HepG2 (cell line): ENCODE data around the gene SDHAF3. TPM values are rescaled to one million over a fixed set of nuclear protein-coding genes. Genes with fewer than 3 reads are reported as not detected.

Experiments used
- ATAC-seq: fragments of 200-7000 bp; cut with Tn5 transposase; 3 replicates; pipeline ENCODE4 v1.9.1; 2020; ENCODE audit warnings: mild to moderate bottlenecking, moderate library complexity
- BruUV-seq: library from RNA; stranded (reverse); fragments of 400-500 nt; replicated peaks from 2 replicates; lab custom pipeline; 2021; lab: Mats Ljungman, UMichigan
- CTCF ChIA-PET: fragments of 300-600 bp; formaldehyde crosslinking; extraction: SDS; loops from one replicate; lab custom pipeline; 2021; ENCODE audit warnings: low total read pairs, inconsistent platforms, low intra/inter-chr PET ratio; lab: Yijun Ruan, JAX
- POLR2A ChIA-PET: fragments of 350-600 bp; sonication (Branson Sonifier 250); formaldehyde crosslinking; loops from one replicate; lab custom pipeline; 2020; ENCODE audit warnings: antibody characterized with exemption, inconsistent platforms; lab: Yijun Ruan, JAX
- DNase-seq: peaks from one replicate; pipeline ENCODE4 v3.0.0-alpha.2; 2015; ENCODE audit warnings: low spot score
- FAIRE-seq: peaks from 3 replicates; lab custom pipeline; 2011; peaks lifted over from hg19 to GRCh38; lab: Jason Lieb, UNC
- H2AFZ ChIP-seq: one replicate; pipeline ENCODE4 v1.6.1; 2011; ENCODE audit warnings: low read length, inconsistent platforms
- H3K27ac ChIP-seq: fragments of 300-600 bp; 3 replicates; pipeline ENCODE4 v1.8.0; 2011; ENCODE audit warnings: mixed run types, mild to moderate bottlenecking, mixed read lengths, low read length, inconsistent platforms; ENCODE audit not compliant: insufficient read depth; ENCODE audit errors: extremely low read length
- H3K27me3 ChIP-seq, 2 experiments: fragments of 200-600 bp in 1 of 2; 2 replicates in 1 of 2; 3 replicates in 1 of 2; pipeline versions ENCODE4 v1.6.0 to v1.8.0; 2011; ENCODE audit warnings: low read length in 2 of 2, mild to moderate bottlenecking in 2 of 2, moderate library complexity in 2 of 2, inconsistent platforms in 1 of 2; ENCODE audit not compliant: insufficient read depth in 2 of 2, control insufficient read depth in 1 of 2
- H3K36me3 ChIP-seq, 2 experiments: fragments of 200-600 bp in 1 of 2; replicated peaks in 1 of 2; 2 replicates in 1 of 2; 3 replicates in 1 of 2; pipeline versions ENCODE4 v1.5.1 to v1.8.0; 2011; ENCODE audit warnings: low read length in 2 of 2, inconsistent platforms in 1 of 2; ENCODE audit not compliant: insufficient read depth in 2 of 2, control insufficient read depth in 1 of 2
- H3K4me1 ChIP-seq: 2 replicates; pipeline ENCODE4 v1.5.1; 2012; ENCODE audit warnings: low read length, inconsistent platforms; ENCODE audit not compliant: insufficient read depth
- H3K4me2 ChIP-seq: 2 replicates; pipeline ENCODE4 v1.6.0; 2011; ENCODE audit warnings: low read depth, low read length, inconsistent platforms
- H3K4me3 ChIP-seq, 3 experiments: fragments of 200-600 bp in 1 of 3; sonication (generic), shearing (Covaris generic) in 1 of 3; replicated peaks in 1 of 3; 2 replicates each; pipeline ENCODE4 v1.5.1; 2011 to 2016; ENCODE audit warnings: low read length in 3 of 3, inconsistent platforms in 2 of 3, low read depth in 2 of 3, mild to moderate bottlenecking in 2 of 3, control low read depth in 1 of 3, mixed read lengths in 1 of 3; ENCODE audit not compliant: insufficient read depth in 1 of 3
- H3K79me2 ChIP-seq: one replicate; pipeline ENCODE4 v1.6.1; 2011; ENCODE audit warnings: low read length, inconsistent platforms; ENCODE audit not compliant: insufficient read depth
- H3K9ac ChIP-seq: 2 replicates; pipeline ENCODE4 v1.6.0; 2011; ENCODE audit warnings: mild to moderate bottlenecking, low read depth, low read length, inconsistent platforms; ENCODE audit not compliant: insufficient read depth
- H3K9me3 ChIP-seq: 2 replicates; pipeline ENCODE4 v1.5.1; 2012; ENCODE audit warnings: mild to moderate bottlenecking, low read length
- H4K20me1 ChIP-seq: 2 replicates; pipeline ENCODE4 v1.6.0; 2011; ENCODE audit warnings: inconsistent platforms, mild to moderate bottlenecking, low read length, moderate library complexity; ENCODE audit not compliant: insufficient read depth
- CHD2 ChIP-seq: IDR thresholded peaks from 2 replicates; pipeline ENCODE4 v1.6.1; 2011; ENCODE audit warnings: low read depth, low read length, improper control_type of control experiment
- E2F5 ChIP-seq: sonication (generic); formaldehyde crosslinking; conservative IDR thresholded peaks from 2 replicates; pipeline ENCODE4 v1.4.0; 2020; ENCODE audit warnings: missing genetic modification reagents
- EEA1 ChIP-seq: sonication (generic); formaldehyde crosslinking; IDR thresholded peaks from 2 replicates; pipeline ENCODE4 v1.5.1; 2020; ENCODE audit warnings: mild to moderate bottlenecking, missing genetic modification reagents, borderline replicate concordance
- HNRNPLL ChIP-seq: fragments of 200-400 bp; formaldehyde crosslinking; IDR thresholded peaks from 2 replicates; pipeline ENCODE4 v1.6.1; 2017; ENCODE audit warnings: mild to moderate bottlenecking, low read depth, low read length; ENCODE audit not compliant: poor library complexity, severe bottlenecking
- IKZF4 ChIP-seq: sonication (generic); formaldehyde crosslinking; IDR thresholded peaks from 2 replicates; pipeline ENCODE4 v1.5.1; 2020; ENCODE audit warnings: borderline replicate concordance, mild to moderate bottlenecking, low read depth, missing genetic modification reagents; ENCODE audit errors: not compliant biosample characterization
- KDM2A ChIP-seq: sonication (generic); formaldehyde crosslinking; IDR thresholded peaks from 2 replicates; pipeline ENCODE4 v1.4.0; 2020; ENCODE audit warnings: low read depth, missing genetic modification reagents, borderline replicate concordance
- PAWR ChIP-seq: sonication (generic); formaldehyde crosslinking; IDR thresholded peaks from 2 replicates; pipeline ENCODE4 v1.4.0; 2020; ENCODE audit warnings: missing genetic modification reagents, mild to moderate bottlenecking, borderline replicate concordance
- RELA ChIP-seq: sonication (generic); formaldehyde crosslinking; IDR thresholded peaks from 2 replicates; pipeline ENCODE4 v1.4.0; 2020; ENCODE audit warnings: missing genetic modification reagents
- SCMH1 ChIP-seq: sonication (generic); formaldehyde crosslinking; IDR thresholded peaks from 2 replicates; pipeline ENCODE4 v1.9.0; 2021; ENCODE audit warnings: missing genetic modification reagents, mild to moderate bottlenecking, borderline replicate concordance
- SP2 ChIP-seq: sonication (generic); formaldehyde crosslinking; IDR thresholded peaks from 2 replicates; pipeline ENCODE4 v1.5.1; 2020; ENCODE audit warnings: mild to moderate bottlenecking, missing genetic modification reagents
- STAG1 ChIP-seq: sonication (generic); formaldehyde crosslinking; IDR thresholded peaks from 2 replicates; pipeline ENCODE4 v1.4.0; 2020; ENCODE audit warnings: missing genetic modification reagents
- TEAD3 ChIP-seq: optimal IDR thresholded peaks from 2 replicates; pipeline ENCODE3; 2016; ENCODE audit warnings: borderline replicate concordance
- ZFP37 ChIP-seq: sonication (generic); formaldehyde crosslinking; IDR thresholded peaks from 2 replicates; pipeline ENCODE4 v1.4.0; 2020; ENCODE audit warnings: missing genetic modification reagents, borderline replicate concordance
- ZFP41 ChIP-seq: sonication (generic); formaldehyde crosslinking; IDR thresholded peaks from 2 replicates; pipeline ENCODE4 v1.4.0; 2020; ENCODE audit warnings: mild to moderate bottlenecking, missing genetic modification reagents, borderline replicate concordance
- ZKSCAN5 ChIP-seq: sonication (generic); formaldehyde crosslinking; IDR thresholded peaks from 2 replicates; pipeline ENCODE4 v1.5.1; 2020; ENCODE audit warnings: mild to moderate bottlenecking, missing genetic modification reagents
- ZNF160 ChIP-seq: sonication (generic); formaldehyde crosslinking; IDR thresholded peaks from 2 replicates; pipeline ENCODE4 v1.8.0; 2022; ENCODE audit warnings: mild to moderate bottlenecking, inconsistent platforms, missing genetic modification reagents
- ZNF713 ChIP-seq: sonication (generic); formaldehyde crosslinking; IDR thresholded peaks from 2 replicates; pipeline ENCODE4 v1.4.0; 2020; ENCODE audit warnings: mild to moderate bottlenecking, missing genetic modification reagents
- WGBS: methylation state at CpG from one replicate; pipeline ENCODE4 v1.1.6; 2017; ENCODE audit warnings: low lambda C conversion rate; 5-methylcytosine and 5-hydroxymethylcytosine counted together
- in situ Hi-C: cut with HindIII; loops from 2 replicates; pipeline ENCODE4 v1.10.0; 2017; ENCODE audit warnings: low pct_unique_long_range_greater_than_20kb; ENCODE audit not compliant: extremely low pct_ligation_motif_present
- intact Hi-C: fragments of 100-400 bp; cut with micrococcal nuclease; formaldehyde crosslinking; loops from one replicate; pipeline ENCODE4 v1.10.0; 2022; ENCODE audit not compliant: unreplicated experiment
- polyA plus RNA-seq, 8 experiments: library from polyadenylated mRNA; depleted of rRNA in 3 of 8; stranded (reverse) in 7 of 8; unstranded in 1 of 8; fragments of >200 nt; fragmentation: Illumina TruSeq in 4 of 8; extraction: Trizol in 4 of 8; gene quantifications; 2 replicates each; pipeline versions ENCODE4 v1.2.1 to v1.2.3, GENCODE V29; 2011 to 2016; ENCODE audit warnings: low read depth in 4 of 8, missing spikeins in 1 of 8, mixed read lengths in 1 of 8; ENCODE audit not compliant: insufficient read depth in 1 of 8
- total RNA-seq, 5 experiments: library from RNA; depleted of rRNA; stranded (reverse); fragments of >200 nt; fragmentation: Illumina TruSeq; extraction: Trizol; gene quantifications; 2 replicates each; pipeline ENCODE4 v1.2.3, GENCODE V29; 2016; ENCODE audit warnings: low read depth in 1 of 5
- TF ChIP-seq, protein P1 (sequence below): sonication (generic); formaldehyde crosslinking; IDR thresholded peaks from 2 replicates; pipeline ENCODE4 v1.4.0; 2020; ENCODE audit warnings: missing genetic modification reagents
- TF ChIP-seq, protein P2 (sequence below): IDR thresholded peaks from 2 replicates; pipeline ENCODE4 v1.6.1; 2012; ENCODE audit warnings: low read depth, low read length, improper control_type of control experiment

Gene SDHAF3
- total and polyA plus RNA-seq, 2 of the 13 experiments (the other 11 are each of a cell fraction or from before 2014, with no cell fraction given): 15.2 to 32.6 TPM

DNA sequence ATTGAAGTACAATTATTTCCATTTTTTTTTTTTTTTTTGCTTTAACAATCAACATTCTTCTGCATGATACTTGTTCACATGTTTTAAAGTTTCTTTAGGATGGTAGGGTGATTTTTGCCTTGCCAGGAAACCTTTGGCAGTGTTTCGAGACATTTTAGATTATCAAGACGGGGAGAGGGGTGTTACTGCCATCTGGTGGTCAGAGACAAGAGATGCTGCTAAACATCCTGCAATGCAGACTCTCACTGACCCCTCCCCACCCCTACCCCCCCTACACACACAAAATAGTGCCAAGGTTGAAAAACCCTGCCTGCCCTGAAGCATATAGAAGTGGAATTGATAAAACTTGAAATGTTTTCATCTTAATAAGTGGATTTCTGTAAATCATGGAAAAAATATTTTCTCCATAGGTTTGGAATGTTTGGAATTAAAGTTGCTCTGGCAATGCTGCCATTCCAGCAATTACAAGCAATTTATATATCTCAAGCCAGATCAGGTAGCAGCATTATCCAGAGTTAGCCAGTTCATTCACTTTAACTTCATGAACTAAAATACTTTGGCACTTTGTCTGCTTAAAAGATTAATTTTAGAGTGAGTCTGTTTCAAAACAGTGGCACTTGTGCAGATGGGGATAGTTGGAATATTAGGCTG is 62.1 kb downstream of the SDHAF3 start (continued):
- TF ChIP-seq, protein P1, sequence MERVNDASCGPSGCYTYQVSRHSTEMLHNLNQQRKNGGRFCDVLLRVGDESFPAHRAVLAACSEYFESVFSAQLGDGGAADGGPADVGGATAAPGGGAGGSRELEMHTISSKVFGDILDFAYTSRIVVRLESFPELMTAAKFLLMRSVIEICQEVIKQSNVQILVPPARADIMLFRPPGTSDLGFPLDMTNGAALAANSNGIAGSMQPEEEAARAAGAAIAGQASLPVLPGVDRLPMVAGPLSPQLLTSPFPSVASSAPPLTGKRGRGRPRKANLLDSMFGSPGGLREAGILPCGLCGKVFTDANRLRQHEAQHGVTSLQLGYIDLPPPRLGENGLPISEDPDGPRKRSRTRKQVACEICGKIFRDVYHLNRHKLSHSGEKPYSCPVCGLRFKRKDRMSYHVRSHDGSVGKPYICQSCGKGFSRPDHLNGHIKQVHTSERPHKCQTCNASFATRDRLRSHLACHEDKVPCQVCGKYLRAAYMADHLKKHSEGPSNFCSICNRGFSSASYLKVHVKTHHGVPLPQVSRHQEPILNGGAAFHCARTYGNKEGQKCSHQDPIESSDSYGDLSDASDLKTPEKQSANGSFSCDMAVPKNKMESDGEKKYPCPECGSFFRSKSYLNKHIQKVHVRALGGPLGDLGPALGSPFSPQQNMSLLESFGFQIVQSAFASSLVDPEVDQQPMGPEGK (CRISPR knock-in tag): peak; percentile 57; the same call in 1 of the 2 replicates
- no peak for TF ChIP-seq ZFP41 (CRISPR knock-in tag)
- TF ChIP-seq E2F5 (CRISPR knock-in tag): no peak
- TF ChIP-seq CHD2: no peak
- no peak for TF ChIP-seq ZNF160 (CRISPR knock-in tag)
- peak; percentile 57 for TF ChIP-seq STAG1 (CRISPR knock-in tag)

DNA sequence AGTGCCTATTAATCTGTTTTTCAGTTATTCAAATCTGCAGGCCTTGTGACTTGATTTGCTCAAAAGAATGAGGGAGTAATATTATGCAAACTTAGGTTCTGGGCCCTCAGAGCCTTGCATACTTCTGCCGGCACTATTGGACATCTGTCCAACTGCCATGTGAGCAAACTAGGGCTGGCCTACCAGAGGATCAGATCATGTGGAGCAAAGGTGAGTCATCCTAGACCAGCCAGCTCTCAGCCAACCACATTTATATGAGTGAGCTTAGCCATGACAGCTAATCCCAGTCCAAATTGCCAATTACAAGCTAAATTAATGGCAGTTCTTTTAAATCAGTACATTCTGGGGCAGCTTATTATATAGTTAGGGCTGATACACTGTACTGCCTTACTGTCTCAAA is 69.6 kb downstream of the SDHAF3 start:
- Histone ChIP-seq H3K36me3 (peaks cover 0 to 9% of the 10 kb centered on the region in 2 experiments; a peak in 2 of 5 replicates), H4K20me1 (no peaks in the 10 kb centered on the region), H3K79me2 (no peaks in the 10 kb centered on the region), H3K4me2 (no peak overlapping the region), H3K27ac (no peak overlapping the region), H3K27me3 (no peaks in the 10 kb centered on the region), H2AFZ (no peak overlapping the region), H3K4me1 (no peaks in the 10 kb centered on the region), H3K9me3 (no peaks in the 10 kb centered on the region), H3K9ac (no peak overlapping the region), H3K4me3 (no peak overlapping the region)
- ATAC-seq (no peak), FAIRE-seq (no peak), DNase-seq (no peak)
- WGBS: 93% methylated on average over 1 of the region's 1 CpG
- intact Hi-C loops: no loop called here
- CTCF ChIA-PET: no interaction called here
- in situ Hi-C loops: no loop called here
- BruUV-seq: no TSS peak
- POLR2A ChIA-PET: no interaction called here
- no peak for TF ChIP-seq ZKSCAN5 (CRISPR knock-in tag)
- TF ChIP-seq, protein P2, sequence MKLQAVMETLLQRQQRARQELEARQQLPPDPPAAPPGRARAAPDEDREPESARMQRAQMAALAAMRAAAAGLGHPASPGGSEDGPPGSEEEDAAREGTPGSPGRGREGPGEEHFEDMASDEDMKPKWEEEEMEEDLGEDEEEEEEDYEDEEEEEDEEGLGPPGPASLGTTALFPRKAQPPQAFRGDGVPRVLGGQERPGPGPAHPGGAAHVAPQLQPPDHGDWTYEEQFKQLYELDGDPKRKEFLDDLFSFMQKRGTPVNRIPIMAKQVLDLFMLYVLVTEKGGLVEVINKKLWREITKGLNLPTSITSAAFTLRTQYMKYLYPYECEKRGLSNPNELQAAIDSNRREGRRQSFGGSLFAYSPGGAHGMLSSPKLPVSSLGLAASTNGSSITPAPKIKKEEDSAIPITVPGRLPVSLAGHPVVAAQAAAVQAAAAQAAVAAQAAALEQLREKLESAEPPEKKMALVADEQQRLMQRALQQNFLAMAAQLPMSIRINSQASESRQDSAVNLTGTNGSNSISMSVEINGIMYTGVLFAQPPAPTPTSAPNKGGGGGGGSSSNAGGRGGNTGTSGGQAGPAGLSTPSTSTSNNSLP: no peak
- TF ChIP-seq RELA (CRISPR knock-in tag): no peak
- no peak for TF ChIP-seq PAWR (CRISPR knock-in tag)
- no peak for TF ChIP-seq HNRNPLL
- no peak for TF ChIP-seq IKZF4
- TF ChIP-seq ZFP37: no peak
- TF ChIP-seq EEA1 (CRISPR knock-in tag): no peak
- no peak for TF ChIP-seq SCMH1
- TF ChIP-seq SP2 (CRISPR knock-in tag): no peak
- no peak for TF ChIP-seq KDM2A (CRISPR knock-in tag)
- TF ChIP-seq TEAD3: no peak
- TF ChIP-seq ZNF713: no peak
